ENCODE data around the gene UBA1.

The UBA1 gene

DNA sequence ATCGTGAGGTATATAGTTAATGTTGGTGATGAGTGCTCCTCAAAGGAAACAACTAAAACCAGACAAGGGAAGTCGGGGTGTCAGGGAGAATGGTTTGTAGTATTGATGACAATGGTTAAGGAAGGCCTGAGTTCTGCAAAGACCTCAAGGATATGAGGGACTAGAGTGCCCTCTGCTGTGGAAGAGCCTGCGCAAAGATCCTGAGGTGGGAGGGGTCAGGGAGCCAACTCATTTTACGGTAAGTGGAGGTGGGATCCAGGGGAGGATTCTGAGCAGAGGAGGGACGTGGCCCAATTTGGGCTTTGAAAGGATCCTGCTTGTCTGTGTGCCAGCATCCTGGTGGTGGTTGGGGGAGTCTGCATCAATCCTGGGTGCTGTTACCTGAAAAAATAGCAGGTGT, 11.3 kb downstream of the UBA1 start:
- Histone ChIP-seq H3K9ac (ENCODE audit: insufficient read length, low read depth) (no peak overlapping the region), H3K36me3 (ENCODE audit: insufficient read depth, insufficient read length, low read length) (peaks cover 97% of the 10 kb centered on the region), H3K9me3 (ENCODE audit: insufficient read depth, low read length) (no peaks in the 10 kb centered on the region), H3K27me3 (ENCODE audit: insufficient read depth, insufficient read length) (no peaks in the 10 kb centered on the region), H3K4me1 (ENCODE audit: insufficient read depth, insufficient read length) (peaks cover 13% of the 10 kb centered on the region), H3K4me3 (ENCODE audit: insufficient read length, low read depth) (no peak overlapping the region)
- no peak for TF ChIP-seq SUZ12 (IDR thresholded peaks at IDR 0.05; ENCODE audit: extremely low read depth, insufficient read depth, insufficient read length)
- no peak for TF ChIP-seq YY1 (IDR thresholded peaks at IDR 0.05; ENCODE audit: insufficient read depth, insufficient read length)
- TF ChIP-seq ZNF274 (IDR thresholded peaks at IDR 0.05; ENCODE audit: low read depth, low read length): no peak
- DNase-seq (ENCODE audit: low read depth, low spot score): no peak

DNA sequence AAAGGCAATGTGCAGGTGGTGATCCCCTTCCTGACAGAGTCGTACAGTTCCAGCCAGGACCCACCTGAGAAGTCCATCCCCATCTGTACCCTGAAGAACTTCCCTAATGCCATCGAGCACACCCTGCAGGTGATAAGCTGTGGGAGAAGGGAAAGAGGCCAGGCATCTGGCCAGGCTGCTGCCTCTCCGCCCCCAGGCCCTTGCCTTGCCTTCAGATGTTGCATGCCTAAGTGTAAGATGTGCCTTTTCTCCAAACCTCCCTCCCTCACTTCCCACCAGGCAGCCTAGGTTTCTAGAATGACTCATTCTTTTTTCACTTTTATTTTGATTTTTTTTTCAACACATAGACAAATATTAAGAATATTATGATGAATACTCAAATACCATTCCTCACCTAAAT, 12.7 kb downstream of the UBA1 start:
- H3K4me3 ChIP-seq (ENCODE audit: insufficient read length, low read depth): no peak overlapping the region
- TF ChIP-seq SUZ12 (IDR thresholded peaks at IDR 0.05; ENCODE audit: extremely low read depth, insufficient read depth, insufficient read length): no peak
- no peak for DNase-seq (ENCODE audit: low read depth, low spot score)
- H3K27me3 ChIP-seq (ENCODE audit: insufficient read depth, insufficient read length): no peaks in the 10 kb centered on the region
- no peak overlapping the region for H3K9ac ChIP-seq (ENCODE audit: insufficient read length, low read depth)
- H3K9me3 ChIP-seq (ENCODE audit: insufficient read depth, low read length): no peaks in the 10 kb centered on the region
- peaks cover 97% of the 10 kb centered on the region for H3K36me3 ChIP-seq (ENCODE audit: insufficient read depth, insufficient read length, low read length)
- H3K4me1 ChIP-seq (ENCODE audit: insufficient read depth, insufficient read length): peaks cover 11% of the 10 kb centered on the region

DNA sequence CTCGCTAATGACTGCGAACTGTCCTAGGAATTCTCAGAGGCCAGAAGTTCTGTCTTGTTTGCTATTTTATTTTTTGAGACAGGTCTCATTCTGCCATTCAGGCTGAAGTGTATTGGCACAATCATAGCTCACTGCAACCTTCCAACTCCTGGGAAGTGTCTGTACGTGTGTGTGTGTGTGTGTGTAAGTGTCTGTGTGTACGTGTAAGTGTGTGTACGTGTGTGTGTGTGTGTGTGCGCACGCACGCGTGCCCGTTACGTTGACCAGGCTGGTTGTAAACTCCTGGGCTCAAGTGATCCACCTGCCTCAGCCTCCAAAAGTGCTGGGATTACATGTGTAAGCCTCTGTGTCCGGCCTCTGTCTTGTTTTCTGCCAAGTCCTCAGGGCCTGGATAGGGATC, 14.5 kb downstream of the UBA1 start:
- no peaks in the 10 kb centered on the region for H3K27me3 ChIP-seq (ENCODE audit: insufficient read depth, insufficient read length)

DNA sequence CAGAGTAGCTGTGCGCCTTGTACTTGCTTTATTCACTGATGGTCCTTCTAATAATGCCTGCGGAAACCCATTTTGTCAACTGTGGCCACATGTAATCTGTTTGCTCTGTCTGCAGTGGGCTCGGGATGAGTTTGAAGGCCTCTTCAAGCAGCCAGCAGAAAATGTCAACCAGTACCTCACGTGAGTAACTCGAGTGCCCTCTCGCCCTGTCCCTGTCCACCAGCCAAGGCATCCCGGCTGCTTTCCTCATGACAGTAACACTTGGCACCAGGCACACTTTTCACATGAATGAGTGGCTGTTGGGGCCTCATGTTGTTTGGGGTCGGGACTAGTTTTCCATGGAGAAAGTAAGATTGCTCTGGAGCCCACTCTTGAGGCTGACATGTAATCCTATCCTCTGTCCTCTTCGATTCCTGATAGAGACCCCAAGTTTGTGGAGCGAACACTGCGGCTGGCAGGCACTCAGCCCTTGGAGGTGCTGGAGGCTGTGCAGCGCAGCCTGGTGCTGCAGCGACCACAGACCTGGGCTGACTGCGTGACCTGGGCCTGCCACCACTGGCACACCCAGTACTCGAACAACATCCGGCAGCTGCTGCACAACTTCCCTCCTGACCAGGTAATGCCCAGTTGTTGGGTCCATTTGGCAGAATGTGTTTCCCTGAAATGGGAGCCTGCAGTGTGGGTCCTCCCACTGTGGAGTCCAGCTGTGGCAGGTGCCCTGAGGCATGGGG, 16.0 kb downstream of the UBA1 start:
- Histone ChIP-seq H3K9ac (ENCODE audit: insufficient read length, low read depth) (no peak overlapping the region), H3K27me3 (ENCODE audit: insufficient read depth, insufficient read length) (no peaks in the 10 kb centered on the region), H3K9me3 (ENCODE audit: insufficient read depth, low read length) (no peaks in the 10 kb centered on the region), H3K4me3 (ENCODE audit: insufficient read length, low read depth) (no peak overlapping the region), H3K36me3 (ENCODE audit: insufficient read depth, insufficient read length, low read length) (peaks cover 97% of the 10 kb centered on the region), H3K4me1 (ENCODE audit: insufficient read depth, insufficient read length) (peaks cover 10% of the 10 kb centered on the region)
- DNase-seq (ENCODE audit: low read depth, low spot score): no peak
- no peak for TF ChIP-seq SUZ12 (IDR thresholded peaks at IDR 0.05; ENCODE audit: extremely low read depth, insufficient read depth, insufficient read length)
- no peak for TF ChIP-seq YY1 (IDR thresholded peaks at IDR 0.05; ENCODE audit: insufficient read depth, insufficient read length)
- no peak for TF ChIP-seq ZNF274 (IDR thresholded peaks at IDR 0.05; ENCODE audit: low read depth, low read length)

More for the DNA sequence above, 14.5 kb downstream of the UBA1 start:
- no peak overlapping the region for H3K4me3 ChIP-seq (ENCODE audit: insufficient read length, low read depth)
- no peak overlapping the region for H3K9ac ChIP-seq (ENCODE audit: insufficient read length, low read depth)
- peaks cover 97% of the 10 kb centered on the region for H3K36me3 ChIP-seq (ENCODE audit: insufficient read depth, insufficient read length, low read length)
- peaks cover 9% of the 10 kb centered on the region for H3K4me1 ChIP-seq (ENCODE audit: insufficient read depth, insufficient read length)
- DNase-seq (ENCODE audit: low read depth, low spot score): no peak
- TF ChIP-seq SUZ12 (IDR thresholded peaks at IDR 0.05; ENCODE audit: extremely low read depth, insufficient read depth, insufficient read length): no peak
- no peak for TF ChIP-seq ZNF274 (IDR thresholded peaks at IDR 0.05; ENCODE audit: low read depth, low read length)
- TF ChIP-seq YY1 (IDR thresholded peaks at IDR 0.05; ENCODE audit: insufficient read depth, insufficient read length): no peak
- no peaks in the 10 kb centered on the region for H3K9me3 ChIP-seq (ENCODE audit: insufficient read depth, low read length)

DNA sequence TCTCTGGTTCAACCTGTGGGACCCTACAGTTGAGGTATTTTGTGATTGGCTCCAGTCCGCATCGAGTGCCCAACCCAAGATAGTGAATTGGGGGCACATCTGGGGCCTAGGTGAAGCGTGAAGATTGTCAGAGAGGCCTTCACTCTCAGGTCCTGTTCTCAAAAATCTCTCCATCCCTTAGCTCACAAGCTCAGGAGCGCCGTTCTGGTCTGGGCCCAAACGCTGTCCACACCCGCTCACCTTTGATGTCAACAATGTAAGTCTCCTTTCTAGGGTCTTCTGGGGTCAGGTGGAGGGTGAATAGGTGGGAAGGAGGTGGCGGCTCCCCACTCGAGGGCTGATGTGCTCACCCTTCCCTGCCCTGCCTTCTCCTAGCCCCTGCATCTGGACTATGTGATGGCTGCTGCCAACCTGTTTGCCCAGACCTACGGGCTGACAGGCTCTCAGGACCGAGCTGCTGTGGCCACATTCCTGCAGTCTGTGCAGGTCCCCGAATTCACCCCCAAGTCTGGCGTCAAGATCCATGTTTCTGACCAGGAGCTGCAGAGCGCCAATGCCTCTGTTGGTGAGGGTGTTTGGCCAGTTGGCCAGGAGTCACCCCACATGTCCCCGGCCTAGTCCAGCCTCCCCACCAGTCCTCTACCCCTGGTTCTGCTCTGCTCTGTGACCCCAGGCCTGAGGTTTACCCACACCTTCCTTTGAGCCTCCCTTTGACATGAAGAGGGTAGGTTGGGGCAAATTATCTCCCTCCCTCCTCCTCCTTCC, 17.2 kb downstream of the UBA1 start:
- no peaks in the 10 kb centered on the region for H3K27me3 ChIP-seq (ENCODE audit: insufficient read depth, insufficient read length)
- H3K4me1 ChIP-seq (ENCODE audit: insufficient read depth, insufficient read length): peaks cover 17% of the 10 kb centered on the region
- H3K9ac ChIP-seq (ENCODE audit: insufficient read length, low read depth): no peak overlapping the region
- DNase-seq (ENCODE audit: low read depth, low spot score): no peak
- H3K36me3 ChIP-seq (ENCODE audit: insufficient read depth, insufficient read length, low read length): peaks cover 98% of the 10 kb centered on the region
- no peak overlapping the region for H3K4me3 ChIP-seq (ENCODE audit: insufficient read length, low read depth)
- no peaks in the 10 kb centered on the region for H3K9me3 ChIP-seq (ENCODE audit: insufficient read depth, low read length)
- TF ChIP-seq YY1 (IDR thresholded peaks at IDR 0.05; ENCODE audit: insufficient read depth, insufficient read length): no peak
- no peak for TF ChIP-seq SUZ12 (IDR thresholded peaks at IDR 0.05; ENCODE audit: extremely low read depth, insufficient read depth, insufficient read length)

DNA sequence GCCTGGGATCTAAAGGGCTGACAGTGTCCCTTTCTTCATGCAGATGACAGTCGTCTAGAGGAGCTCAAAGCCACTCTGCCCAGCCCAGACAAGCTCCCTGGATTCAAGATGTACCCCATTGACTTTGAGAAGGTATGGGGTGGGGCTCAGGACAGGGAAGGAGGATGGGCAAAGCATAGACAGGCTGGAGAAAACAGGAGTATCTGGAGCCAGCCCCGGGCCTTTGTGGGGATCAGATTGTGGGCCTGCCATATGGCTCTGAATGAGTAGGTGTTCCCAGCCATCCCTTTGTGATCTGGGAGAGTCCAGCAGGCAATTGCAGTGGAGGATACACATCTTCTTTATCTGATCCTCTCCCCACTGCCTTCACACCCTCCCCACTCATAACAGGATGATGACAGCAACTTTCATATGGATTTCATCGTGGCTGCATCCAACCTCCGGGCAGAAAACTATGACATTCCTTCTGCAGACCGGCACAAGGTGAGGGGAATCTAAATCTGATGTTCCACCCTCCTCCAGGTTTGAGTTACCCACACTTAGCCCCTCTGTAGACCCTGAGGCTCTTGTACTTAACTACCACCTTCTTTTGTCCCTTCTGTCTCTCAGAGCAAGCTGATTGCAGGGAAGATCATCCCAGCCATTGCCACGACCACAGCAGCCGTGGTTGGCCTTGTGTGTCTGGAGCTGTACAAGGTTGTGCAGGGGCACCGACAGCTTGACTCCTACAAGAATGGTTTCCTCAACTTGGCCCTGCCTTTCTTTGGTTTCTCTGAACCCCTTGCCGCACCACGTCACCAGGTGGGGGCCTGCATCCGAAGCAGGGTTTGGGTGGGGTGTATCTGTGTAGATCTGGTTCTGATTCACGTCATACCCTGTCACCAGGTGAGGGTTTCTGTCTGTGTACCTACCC, 19.0 kb downstream of the UBA1 start:
- Histone ChIP-seq H3K36me3 (ENCODE audit: insufficient read depth, insufficient read length, low read length) (peaks cover 90% of the 10 kb centered on the region), H3K27me3 (ENCODE audit: insufficient read depth, insufficient read length) (no peaks in the 10 kb centered on the region), H3K4me3 (ENCODE audit: insufficient read length, low read depth) (no peak overlapping the region), H3K4me1 (ENCODE audit: insufficient read depth, insufficient read length) (peaks cover 21% of the 10 kb centered on the region), H3K9ac (ENCODE audit: insufficient read length, low read depth) (no peak overlapping the region), H3K9me3 (ENCODE audit: insufficient read depth, low read length) (no peaks in the 10 kb centered on the region)
- no peak for TF ChIP-seq SUZ12 (IDR thresholded peaks at IDR 0.05; ENCODE audit: extremely low read depth, insufficient read depth, insufficient read length)
- no peak for TF ChIP-seq YY1 (IDR thresholded peaks at IDR 0.05; ENCODE audit: insufficient read depth, insufficient read length)
- TF ChIP-seq ZNF274 (IDR thresholded peaks at IDR 0.05; ENCODE audit: low read depth, low read length): no peak
- DNase-seq (ENCODE audit: low read depth, low spot score): no peak

Data from NT2/D1 (cell line).